D721Med (cell line): Measurements from ENCODE around the gene HIVEP3.

Experiments used
- DNase-seq: peaks from one replicate; pipeline ENCODE4 v3.0.0; 2011; ENCODE audit warnings: low spot score; ENCODE audit not compliant: insufficient read length
- FAIRE-seq: peaks from 2 replicates; lab custom pipeline; 2011; peaks lifted over from hg19 to GRCh38; lab: Jason Lieb, UNC
- CTCF ChIP-seq: IDR thresholded peaks from 2 replicates; pipeline ENCODE4 v1.5.1; 2012; ENCODE audit warnings: mild to moderate bottlenecking, control low read depth; ENCODE audit not compliant: insufficient read depth; ENCODE audit errors: missing control alignments

HIVEP3 gene

GRCh38 chr1:41580520-41581172 lies 338.1 kb downstream of the HIVEP3 start:
- FAIRE-seq, result no peak
- no peak for TF ChIP-seq CTCF
- DNase-seq, result no peak

GRCh38 chr1:41580021-41580420 lies 338.7 kb downstream of the HIVEP3 start:
- FAIRE-seq (no peak), DNase-seq (no peak)
- TF ChIP-seq CTCF, result no peak

GRCh38 chr1:41578712-41579335 lies 339.9 kb downstream of the HIVEP3 start:
- DNase-seq (no peak), FAIRE-seq (no peak)
- peak; percentile 28 for TF ChIP-seq CTCF

GRCh38 chr1:41576620-41577019 lies 342.1 kb downstream of the HIVEP3 start:
- DNase-seq (no peak), FAIRE-seq (no peak)
- TF ChIP-seq CTCF, result no peak

GRCh38 chr1:41576206-41576605 lies 342.5 kb downstream of the HIVEP3 start:
- no peak for TF ChIP-seq CTCF
- DNase-seq (no peak), FAIRE-seq (no peak)

GRCh38 chr1:41574842-41575241 lies 343.9 kb downstream of the HIVEP3 start:
- TF ChIP-seq CTCF, result no peak
- no peak for FAIRE-seq

More at GRCh38 chr1:41574842-41575241, 343.9 kb downstream of the HIVEP3 start:
- no peak for DNase-seq
